Measurements from ENCODE around the gene CD180.

The CD180 gene

DNA sequence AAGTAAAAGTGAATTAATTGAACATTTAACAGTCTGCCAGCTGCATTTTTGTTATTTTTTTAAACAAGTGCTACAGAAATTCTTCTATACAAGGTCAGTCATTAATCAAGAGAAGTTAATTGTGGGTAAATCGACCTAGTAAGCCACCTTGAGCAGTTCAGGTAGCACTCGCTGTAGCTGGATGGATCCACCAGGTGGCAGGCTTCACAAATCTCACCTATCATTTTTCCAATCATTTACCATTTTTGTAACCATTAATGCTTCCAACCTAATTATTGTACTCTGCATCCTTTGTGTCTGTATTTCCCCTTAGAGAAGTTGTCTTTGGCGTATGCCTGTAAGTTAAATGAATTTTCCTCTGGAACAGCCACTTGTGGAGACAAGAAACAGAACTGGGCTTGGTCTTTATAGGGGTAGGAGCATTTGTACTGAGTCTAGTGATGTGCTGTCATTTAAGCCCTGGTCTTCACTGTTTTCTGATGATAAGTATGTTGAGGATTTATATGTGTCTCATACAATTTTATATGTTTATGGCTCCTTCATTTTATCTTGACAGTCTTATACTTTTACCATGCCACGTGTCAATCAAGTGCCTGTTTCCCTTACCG is 39.5 kb downstream of the CD180 start:
- peak; percentile 11 for DNase-seq

DNA sequence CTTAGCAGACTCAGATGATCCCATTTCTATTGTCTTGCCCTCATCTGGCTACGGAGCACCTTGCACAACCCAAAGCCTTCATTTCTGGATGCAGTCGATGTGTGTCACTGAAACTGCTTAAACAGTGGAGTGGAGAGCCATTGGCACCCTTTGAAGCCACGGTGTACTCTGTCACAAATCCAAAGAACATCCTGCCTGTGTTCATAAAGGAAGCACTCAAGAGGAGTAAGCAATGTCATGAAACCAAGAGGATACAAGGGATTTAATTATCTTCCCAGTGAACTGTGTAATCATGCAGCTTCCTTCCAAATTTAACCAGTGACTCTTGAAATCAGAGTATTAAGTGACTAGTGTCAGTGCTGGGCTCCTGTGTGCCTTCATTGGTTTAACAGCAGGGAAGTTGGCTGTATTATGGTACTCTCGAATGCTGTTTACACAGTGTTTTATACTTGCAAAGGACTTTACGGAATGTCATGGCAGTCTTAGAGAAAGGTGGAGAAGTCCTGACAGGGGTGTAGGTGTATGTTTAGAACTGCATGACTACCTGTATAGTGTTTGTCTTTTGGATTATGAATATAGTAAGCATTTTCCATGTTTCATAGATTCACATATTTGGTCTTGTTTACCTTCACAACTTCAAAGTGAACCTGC is 41.9 kb downstream of the CD180 start:
- DNase-seq = no peak

DNA sequence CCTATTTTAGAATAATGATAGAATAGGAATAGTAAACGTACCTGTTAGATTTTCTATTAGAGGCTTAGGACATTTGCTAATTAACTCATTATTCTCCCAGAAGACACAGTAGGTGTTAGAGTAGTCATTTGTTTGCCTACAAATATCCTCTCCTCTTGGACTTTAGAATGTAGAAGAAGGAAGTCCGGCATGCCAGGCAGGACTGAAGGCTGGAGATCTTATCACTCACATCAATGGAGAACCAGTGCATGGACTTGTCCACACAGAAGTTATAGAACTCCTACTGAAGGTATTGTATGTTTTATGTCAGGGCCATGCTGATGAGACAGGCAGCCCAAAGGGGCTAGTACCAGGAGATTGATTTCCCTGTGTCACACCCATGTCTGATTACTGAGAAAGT is 43.3 kb downstream of the CD180 start:
- no peak for DNase-seq

DNA sequence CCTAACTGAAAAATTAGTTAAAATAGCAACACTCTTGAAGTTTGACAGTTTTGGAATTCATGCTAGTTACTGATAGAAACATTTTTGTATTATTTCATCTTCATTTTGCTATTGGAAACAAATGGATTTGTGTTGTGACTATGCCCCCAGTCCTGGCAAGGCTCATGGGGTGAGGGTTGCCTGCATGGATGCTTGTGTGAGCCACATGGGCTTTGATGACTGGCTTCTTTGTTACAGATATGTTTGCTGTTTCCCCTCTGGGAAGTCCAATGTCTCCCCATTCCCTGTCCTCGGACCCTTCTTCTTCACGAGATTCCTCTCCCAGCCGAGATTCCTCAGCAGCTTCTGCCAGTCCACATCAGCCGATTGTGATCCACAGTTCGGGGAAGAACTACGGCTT is 44.2 kb downstream of the CD180 start:
- DNase-seq = no peak

DNA sequence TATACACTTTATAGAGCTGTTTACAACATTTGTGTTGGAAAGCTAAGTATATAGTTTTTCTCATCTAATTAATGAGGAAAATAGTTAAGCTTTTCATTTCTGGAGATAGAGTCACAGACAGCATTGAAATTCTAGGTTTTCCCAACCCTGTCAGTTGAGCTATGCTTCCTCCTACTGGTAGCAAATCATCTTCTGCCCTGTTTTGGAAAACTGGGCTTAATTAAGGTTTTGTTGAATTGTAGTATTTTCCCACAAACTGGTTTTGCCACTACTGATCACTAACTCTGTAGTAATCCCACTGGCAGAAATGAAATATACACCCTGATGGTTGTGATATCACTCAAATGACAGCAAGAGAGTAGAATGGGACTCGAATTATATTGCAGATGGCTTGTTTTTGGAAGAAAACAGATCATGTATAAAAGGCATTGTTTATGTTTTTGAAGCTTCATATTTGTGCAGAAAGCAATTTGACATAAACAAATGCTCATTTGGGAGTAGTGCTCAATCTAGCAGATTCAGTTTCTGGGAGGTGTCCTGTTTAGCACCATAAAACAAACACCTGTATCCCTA is 46.6 kb downstream of the CD180 start:
- DNase-seq = no peak

DNA sequence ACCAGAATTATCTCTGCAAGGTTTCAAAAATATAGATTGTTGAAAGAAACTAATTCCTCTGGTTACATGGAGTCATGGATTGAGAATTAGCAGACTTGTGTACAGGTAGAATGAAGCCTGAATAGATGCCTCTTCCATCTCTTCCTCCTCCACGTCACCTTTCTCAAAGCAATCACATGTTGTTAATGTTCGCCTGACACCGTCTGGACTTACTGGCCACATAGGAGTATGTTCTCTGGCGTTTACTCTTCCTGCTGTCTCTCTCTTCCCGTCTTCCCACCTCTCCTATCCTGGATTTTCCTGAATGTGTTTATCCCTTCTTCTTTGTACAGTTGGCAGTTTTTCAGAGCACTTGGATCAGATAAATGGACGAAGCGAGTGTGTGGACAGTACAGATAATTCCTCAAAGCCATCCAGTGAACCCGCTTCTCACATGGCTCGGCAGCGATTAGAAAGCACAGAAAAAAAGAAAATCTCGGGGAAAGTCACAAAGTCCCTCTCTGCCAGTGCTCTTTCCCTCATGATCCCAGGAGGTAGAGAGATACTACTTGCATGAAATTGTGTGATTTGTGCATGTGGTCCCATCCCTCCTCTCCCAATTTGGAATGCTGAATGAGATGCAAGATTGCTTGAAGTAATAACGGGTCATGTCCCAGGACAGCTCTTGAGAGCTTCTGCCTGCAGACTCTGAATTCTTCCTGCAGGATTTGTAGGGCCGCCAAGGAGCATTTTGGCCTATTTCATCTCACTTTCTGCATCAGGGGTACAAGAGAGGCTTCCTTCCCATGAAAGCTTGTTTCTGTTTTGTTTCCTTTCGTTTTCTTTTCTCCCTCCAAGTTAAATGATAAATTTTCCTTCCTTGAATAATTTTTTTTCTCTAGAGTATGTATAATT is 47.3 kb downstream of the CD180 start:
- no peak for DNase-seq

DNA sequence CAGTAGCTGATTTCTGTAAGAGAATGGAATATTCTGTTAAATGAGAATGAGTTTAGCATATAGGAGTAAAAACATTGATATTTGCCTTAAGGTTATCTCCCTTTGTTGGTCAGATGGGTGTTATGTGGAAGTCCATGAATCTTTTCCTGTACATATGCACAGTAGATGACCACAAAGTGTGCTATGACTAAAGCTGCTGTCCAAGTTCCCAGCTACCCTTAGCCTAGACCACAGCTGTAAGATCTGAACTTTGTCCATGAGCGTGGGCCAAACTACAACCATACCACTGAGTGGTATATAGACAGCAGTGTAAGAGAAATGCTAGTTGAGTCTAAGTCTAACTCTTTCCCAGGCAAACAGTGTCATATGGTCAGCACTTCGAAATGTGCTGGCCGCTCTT is 48.8 kb downstream of the CD180 start:
- DNase-seq = peak; percentile 29

DNA sequence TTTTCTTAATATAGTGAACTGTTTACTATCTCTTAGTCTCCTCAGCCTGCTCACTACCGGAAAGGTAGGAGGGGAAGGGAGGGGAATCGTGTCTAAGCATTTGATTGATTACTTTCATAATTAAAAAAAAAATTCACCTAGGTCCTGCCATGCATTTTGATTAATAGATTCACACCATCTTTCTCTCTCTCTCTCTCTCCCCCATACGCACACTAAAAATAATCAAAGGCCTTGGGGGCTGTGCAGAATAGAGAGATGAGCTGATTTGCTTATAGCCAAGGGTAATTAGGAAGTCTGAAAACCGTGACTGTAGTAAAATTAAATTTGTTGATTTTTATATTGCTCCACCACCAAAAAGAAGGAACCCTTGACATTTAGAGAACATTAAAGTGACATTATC is 49.6 kb downstream of the CD180 start:
- DNase-seq = no peak

DNA sequence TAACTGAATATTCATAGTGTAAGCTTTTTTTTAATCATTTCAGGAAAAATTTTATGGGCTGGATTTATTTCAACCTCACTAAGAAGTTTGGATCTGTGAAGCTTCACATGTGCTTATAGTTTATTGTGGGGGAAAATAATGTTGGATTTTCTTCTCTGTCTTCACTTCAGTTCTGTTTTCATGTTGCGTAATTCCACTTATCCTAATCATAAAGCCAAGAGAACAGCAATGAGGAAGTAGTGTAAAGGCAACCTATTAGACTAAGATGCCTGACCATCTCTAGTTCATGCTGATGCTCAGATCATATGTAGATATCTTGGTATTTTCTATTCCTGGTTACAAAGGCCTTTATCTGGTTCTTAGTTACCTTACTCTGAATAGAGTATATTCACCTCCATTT is 50.0 kb downstream of the CD180 start:
- DNase-seq = peak; percentile 84

DNA sequence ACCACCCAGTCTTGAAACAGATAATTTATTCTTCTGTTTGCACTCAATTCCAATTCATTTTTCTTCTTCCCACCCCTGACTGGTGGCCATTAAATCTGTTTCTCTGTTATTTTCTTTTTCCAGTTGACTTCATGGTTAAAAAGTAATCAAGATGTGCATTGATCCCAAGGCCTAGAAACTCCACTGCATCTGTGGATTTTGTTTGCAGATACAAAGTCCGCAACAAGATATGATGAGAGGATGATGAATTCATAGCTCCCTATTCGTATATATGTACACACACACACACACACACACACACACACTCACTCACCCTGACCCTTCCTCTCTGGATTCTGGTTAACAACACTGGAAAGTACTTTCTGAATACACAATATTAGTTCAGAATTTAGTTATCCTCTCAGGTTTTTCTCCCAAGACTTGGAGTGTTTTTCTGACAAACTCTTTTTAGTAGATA is 52.4 kb downstream of the CD180 start:
- DNase-seq = no peak

DNA sequence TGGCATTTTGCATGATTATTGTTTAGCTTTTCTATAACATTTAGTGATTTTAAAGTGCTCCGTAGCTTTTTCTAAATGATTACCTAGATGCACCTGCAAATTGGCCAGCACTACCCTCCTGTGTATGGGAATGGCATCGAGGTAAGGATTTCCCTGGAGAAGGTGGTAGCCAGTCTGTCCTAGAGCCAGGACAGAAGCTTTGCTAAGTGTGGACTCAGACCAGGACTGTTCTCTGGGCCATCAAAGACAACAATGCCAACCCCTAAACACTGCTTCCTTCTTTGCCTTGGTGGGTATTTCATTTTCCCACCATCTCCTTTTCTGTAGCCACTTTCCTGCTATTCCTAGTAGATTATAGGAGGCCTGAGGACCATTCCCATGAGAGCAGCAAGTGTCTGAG is 53.0 kb downstream of the CD180 start:
- no peak for DNase-seq

DNA sequence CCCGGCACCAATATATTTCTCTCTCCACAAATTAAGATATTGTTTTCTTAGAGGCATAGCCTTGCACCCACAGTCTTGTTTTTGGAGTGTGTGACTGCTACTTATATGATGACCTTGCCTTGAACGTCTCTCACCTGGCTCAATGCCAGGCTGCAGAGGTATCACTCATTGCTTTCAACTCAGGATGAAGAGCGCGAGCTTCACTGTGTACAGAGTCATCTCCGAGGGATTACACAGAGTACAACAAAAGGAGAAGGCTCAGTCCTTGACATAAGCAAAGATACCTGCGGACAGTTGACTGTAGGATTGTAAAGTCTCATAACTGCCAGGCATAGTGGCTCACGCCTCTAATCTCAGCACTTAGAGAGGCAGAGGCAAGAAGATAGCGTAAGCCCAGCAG is 53.8 kb downstream of the CD180 start:
- no peak for DNase-seq

DNA sequence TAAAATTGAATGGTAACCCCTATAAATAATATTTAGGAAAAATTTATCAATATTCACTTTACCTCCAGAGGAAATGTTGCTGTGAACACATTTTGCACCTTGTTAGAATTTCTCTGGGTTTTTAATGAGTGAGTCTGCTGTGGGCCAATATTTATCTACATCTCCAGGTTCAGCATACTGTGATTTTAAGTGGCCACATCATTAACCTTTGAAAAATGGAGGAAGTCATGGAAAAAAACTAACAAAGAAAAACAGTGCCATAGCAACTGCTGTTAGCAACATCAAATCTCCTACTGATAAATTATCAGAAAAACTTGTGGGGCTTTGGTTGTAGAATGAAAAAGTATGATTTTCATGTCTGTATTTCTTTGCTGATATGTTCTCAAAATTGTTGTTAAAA is 55.0 kb downstream of the CD180 start:
- DNase-seq = no peak

DNA sequence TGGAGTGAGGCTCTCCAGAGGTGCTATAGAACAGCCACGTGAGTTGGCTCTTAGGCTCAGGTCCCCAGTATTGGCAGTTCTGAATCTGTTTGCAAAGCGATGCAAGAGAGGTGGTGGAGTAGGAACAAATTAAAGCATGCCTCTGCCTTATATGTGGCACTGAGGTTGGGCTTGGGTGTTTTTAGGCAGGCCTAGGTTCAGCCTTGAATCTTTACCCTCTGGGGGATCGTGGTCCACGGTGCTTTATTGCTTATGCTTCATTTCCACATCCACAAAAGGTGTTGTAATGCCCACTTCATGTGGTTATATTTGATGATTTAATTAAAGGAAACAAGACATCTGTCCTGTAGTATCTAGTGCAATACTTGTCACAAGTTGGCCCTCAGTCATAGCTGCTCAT is 56.2 kb downstream of the CD180 start:
- no peak for DNase-seq

DNA sequence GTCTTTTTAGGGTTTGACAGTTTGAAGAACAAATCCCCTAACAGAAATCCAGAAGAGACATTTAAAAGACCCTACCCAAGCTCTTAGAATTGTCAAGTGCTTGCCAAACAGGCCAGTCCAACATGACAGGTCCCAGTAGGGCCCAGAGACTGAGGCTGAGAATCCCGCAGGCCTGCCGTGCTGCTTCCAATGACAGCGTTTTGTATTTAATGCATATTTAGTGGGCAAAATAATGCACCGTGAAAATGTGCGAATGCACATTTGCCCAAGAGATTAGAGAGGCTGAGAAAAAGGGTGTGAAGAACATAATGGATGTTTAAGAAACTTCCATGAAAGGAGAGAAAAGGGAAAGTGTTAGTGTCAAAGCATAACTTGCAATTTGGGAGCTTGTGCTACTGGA is 57.6 kb downstream of the CD180 start:
- DNase-seq = no peak

DNA sequence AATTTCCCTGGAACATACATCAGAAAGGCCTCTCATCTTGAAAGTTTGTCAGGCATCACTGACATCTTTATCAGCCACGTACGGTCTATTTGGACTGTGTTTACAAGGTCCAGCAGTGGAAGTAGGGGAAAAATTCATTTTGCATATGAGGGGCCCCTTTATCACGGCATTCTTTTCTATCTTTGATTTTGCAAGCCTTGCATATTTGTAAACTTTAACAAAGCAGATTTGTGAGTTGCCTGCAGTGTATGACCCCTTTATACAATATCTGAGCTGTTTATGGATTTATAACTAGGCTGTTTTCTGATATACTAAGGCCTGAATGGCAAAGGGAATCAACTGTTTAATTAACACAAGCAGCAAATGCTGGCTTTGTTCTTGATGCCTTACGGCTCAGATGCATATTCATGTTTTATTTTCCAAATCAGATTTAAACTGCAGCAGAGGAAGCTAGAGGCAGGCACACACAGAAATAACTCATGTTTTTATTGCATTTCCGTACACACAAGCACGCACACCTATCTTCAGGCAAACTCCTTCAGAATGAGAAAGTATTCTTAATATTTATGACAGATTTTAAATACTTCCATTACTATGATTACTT is 61.1 kb downstream of the CD180 start:
- no peak for DNase-seq

DNA sequence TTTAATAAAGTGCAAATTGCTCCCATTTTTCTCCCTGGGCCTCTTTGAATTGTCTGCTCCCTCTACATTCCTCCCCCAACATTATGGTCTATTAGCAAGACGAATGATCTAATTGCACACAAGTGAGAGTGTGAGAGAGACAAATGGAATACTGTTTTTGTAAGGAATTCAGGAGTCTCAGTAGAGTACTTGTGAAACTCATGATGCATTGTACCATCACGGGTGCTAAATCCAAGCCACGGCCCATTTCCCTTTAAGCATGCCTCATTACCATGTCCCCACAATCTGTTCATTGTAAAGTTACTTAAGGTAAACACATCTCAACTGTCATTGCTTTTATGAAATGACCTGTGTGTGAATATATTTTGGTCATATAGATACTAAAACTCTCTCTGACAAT is 62.8 kb downstream of the CD180 start:
- DNase-seq = no peak

DNA sequence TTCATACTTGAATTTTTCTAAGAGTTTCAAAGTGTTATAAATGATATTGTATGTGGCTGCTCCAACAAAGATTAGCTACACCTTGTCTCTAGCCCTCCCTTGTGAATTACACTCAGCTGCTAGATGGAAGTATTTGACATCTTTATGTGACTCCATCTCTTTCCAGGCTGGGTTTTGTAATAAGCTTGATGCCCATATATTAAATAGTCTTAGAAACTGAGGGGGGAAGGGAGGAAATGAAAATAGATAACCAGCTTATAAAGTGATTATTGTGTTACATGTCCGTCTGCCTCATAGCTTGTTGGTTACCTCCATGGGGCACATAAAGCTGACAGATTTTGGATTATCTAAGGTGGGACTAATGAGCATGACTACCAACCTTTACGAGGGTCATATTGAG is 63.4 kb downstream of the CD180 start:
- DNase-seq = no peak

DNA sequence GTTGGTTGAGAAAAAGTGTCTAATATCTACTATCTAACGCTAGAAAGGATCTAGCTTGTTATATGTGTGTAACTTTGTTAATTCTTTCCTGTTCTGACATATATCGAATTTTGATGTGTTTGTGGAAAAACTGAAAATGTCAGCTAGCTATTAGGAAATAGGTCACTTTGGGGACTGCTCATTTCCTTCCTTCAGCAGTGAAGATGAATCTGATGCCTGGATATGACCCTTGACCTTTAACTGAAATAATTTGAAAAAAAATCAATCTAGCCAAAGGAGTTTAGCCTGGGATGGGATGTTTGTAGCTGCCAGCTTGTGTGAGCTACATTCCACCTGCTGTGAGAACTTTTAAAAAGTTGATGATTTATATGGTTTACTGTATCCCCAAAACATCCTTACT is 66.8 kb downstream of the CD180 start:
- DNase-seq = no peak

Data from MV-4-11 (cell line).